Parathyroid adenoma (tissue), 2 donors: Measurements from ENCODE around the gene CCDC192.

Experiments used
- H2AFZ ChIP-seq: fragments of 300-600 bp; sonication (generic); one replicate; pipeline ENCODE4 v1.7.0; 2017; ENCODE audit warnings: antibody characterized with exemption, mild to moderate bottlenecking
- H3K27ac ChIP-seq: fragments of 300-600 bp; sonication (generic); one replicate; pipeline ENCODE4 v1.7.0; 2017
- H3K27me3 ChIP-seq: fragments of 300-600 bp; sonication (generic); one replicate; pipeline ENCODE4 v1.7.0; 2017; ENCODE audit warnings: low read length; ENCODE audit not compliant: control insufficient read depth, insufficient read depth
- H3K36me3 ChIP-seq: fragments of 300-600 bp; sonication (generic); one replicate; pipeline ENCODE4 v1.7.0; 2017; ENCODE audit warnings: low read length; ENCODE audit not compliant: control insufficient read depth, insufficient read depth
- H3K4me1 ChIP-seq: fragments of 300-600 bp; sonication (generic); one replicate; pipeline ENCODE4 v1.7.0; 2017; ENCODE audit warnings: control low read depth
- H3K4me2 ChIP-seq: fragments of 300-600 bp; sonication (generic); one replicate; pipeline ENCODE4 v1.7.0; 2017; ENCODE audit warnings: low read length
- H3K4me3 ChIP-seq: fragments of 300-600 bp; sonication (generic); one replicate; pipeline ENCODE4 v1.7.0; 2017; ENCODE audit warnings: low read depth, low read length
- H3K79me2 ChIP-seq: fragments of 300-600 bp; sonication (generic); one replicate; pipeline ENCODE4 v1.7.0; 2017; ENCODE audit warnings: control low read depth
- H3K9ac ChIP-seq: fragments of 300-600 bp; sonication (generic); one replicate; pipeline ENCODE4 v1.7.0; 2017; ENCODE audit warnings: mild to moderate bottlenecking
- H3K9me3 ChIP-seq: fragments of 300-600 bp; sonication (generic); one replicate; pipeline ENCODE4 v1.7.0; 2017; ENCODE audit warnings: low read length; ENCODE audit not compliant: control insufficient read depth
- TF ChIP-seq, protein P1 (sequence below): fragments of 300-600 bp; sonication (generic); IDR thresholded peaks from one replicate; pipeline ENCODE4 v1.7.0; 2017; ENCODE audit warnings: antibody characterized with exemption, mild to moderate bottlenecking
- donor health status: primary hyperparathyroidism.

CCDC192 gene

DNA sequence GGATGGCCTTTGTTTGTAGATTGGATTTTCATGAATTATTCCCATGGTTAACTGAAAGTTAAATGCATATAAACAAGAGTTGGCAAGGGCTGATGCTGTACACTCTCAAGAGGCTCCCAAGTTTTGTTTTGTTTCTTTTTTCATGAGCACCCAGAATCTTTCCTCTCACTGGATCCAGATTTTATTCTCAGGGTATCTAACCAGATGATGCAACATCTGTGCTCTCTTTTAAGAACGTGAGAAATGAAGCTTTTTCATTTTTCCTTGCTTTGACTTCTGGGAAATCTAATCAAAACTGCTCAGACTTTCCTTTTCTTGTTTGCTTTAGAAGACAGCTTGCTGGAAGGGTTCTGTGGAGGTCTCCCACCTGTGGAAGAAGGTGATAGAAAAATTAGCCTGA lies 237.7 kb downstream of the CCDC192 start:
- no peak overlapping the region for H3K9ac ChIP-seq
- H3K36me3 ChIP-seq = no peaks in the 10 kb centered on the region
- H3K27me3 ChIP-seq = no peaks in the 10 kb centered on the region
- H3K27ac ChIP-seq = peak overlapping the region; percentile 46
- H3K9me3 ChIP-seq = no peaks in the 10 kb centered on the region
- H3K4me3 ChIP-seq = no peak overlapping the region
- TF ChIP-seq, protein P1, sequence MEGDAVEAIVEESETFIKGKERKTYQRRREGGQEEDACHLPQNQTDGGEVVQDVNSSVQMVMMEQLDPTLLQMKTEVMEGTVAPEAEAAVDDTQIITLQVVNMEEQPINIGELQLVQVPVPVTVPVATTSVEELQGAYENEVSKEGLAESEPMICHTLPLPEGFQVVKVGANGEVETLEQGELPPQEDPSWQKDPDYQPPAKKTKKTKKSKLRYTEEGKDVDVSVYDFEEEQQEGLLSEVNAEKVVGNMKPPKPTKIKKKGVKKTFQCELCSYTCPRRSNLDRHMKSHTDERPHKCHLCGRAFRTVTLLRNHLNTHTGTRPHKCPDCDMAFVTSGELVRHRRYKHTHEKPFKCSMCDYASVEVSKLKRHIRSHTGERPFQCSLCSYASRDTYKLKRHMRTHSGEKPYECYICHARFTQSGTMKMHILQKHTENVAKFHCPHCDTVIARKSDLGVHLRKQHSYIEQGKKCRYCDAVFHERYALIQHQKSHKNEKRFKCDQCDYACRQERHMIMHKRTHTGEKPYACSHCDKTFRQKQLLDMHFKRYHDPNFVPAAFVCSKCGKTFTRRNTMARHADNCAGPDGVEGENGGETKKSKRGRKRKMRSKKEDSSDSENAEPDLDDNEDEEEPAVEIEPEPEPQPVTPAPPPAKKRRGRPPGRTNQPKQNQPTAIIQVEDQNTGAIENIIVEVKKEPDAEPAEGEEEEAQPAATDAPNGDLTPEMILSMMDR = no peak
- no peaks in the 10 kb centered on the region for H3K4me1 ChIP-seq
- H2AFZ ChIP-seq = no peak overlapping the region
- H3K4me2 ChIP-seq = no peak overlapping the region
- no peaks in the 10 kb centered on the region for H3K79me2 ChIP-seq

GRCh38 chr5:127941646-127942045 lies 238.5 kb downstream of the CCDC192 start:
- Histone ChIP-seq H3K9me3 (no peaks in the 10 kb centered on the region), H3K27ac (no peak overlapping the region), H3K36me3 (no peaks in the 10 kb centered on the region), H3K4me2 (no peak overlapping the region), H3K27me3 (no peaks in the 10 kb centered on the region), H3K4me1 (no peaks in the 10 kb centered on the region), H3K9ac (no peak overlapping the region), H3K79me2 (no peaks in the 10 kb centered on the region), H3K4me3 (no peak overlapping the region), H2AFZ (no peak overlapping the region)
- TF ChIP-seq, protein P1 = no peak

GRCh38 chr5:127942246-127943060 lies 239.3 kb downstream of the CCDC192 start:
- TF ChIP-seq, protein P1 = no peak
- Histone ChIP-seq H2AFZ (no peak overlapping the region), H3K4me2 (no peak overlapping the region), H3K4me1 (no peaks in the 10 kb centered on the region), H3K79me2 (no peaks in the 10 kb centered on the region), H3K4me3 (no peak overlapping the region), H3K27ac (no peak overlapping the region), H3K27me3 (no peaks in the 10 kb centered on the region), H3K9ac (no peak overlapping the region), H3K9me3 (no peaks in the 10 kb centered on the region), H3K36me3 (no peaks in the 10 kb centered on the region)

DNA sequence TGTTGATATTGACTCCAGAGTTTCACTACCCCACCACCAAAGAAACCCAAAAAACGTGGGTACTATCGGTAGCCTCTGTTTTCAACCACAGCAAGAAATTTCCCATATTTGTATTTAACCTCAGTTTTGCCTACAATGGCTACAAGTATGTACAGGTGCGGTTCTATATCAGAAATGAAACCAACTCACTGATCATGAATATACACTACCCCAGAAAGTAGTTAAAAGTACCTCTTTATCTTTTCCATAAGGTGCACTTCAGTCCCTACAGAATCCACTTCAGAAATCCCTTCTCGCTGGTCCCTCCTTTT lies 239.8 kb downstream of the CCDC192 start:
- no peak overlapping the region for H2AFZ ChIP-seq
- H3K9me3 ChIP-seq = no peaks in the 10 kb centered on the region
- H3K4me3 ChIP-seq = no peak overlapping the region
- H3K9ac ChIP-seq = no peak overlapping the region
- H3K27me3 ChIP-seq = no peaks in the 10 kb centered on the region
- H3K27ac ChIP-seq = no peak overlapping the region
- no peaks in the 10 kb centered on the region for H3K4me1 ChIP-seq
- no peak overlapping the region for H3K4me2 ChIP-seq
- no peaks in the 10 kb centered on the region for H3K79me2 ChIP-seq
- TF ChIP-seq, protein P1 = no peak
- H3K36me3 ChIP-seq = no peaks in the 10 kb centered on the region

GRCh38 chr5:127944125-127944524 lies 240.9 kb downstream of the CCDC192 start:
- H3K36me3 ChIP-seq = no peaks in the 10 kb centered on the region
- no peak overlapping the region for H3K9ac ChIP-seq
- no peak overlapping the region for H3K27ac ChIP-seq
- no peaks in the 10 kb centered on the region for H3K79me2 ChIP-seq
- no peak overlapping the region for H3K4me3 ChIP-seq
- H3K4me1 ChIP-seq = no peaks in the 10 kb centered on the region
- H3K27me3 ChIP-seq = no peaks in the 10 kb centered on the region
- TF ChIP-seq, protein P1 = no peak
- no peak overlapping the region for H2AFZ ChIP-seq
- no peak overlapping the region for H3K4me2 ChIP-seq
- H3K9me3 ChIP-seq = no peaks in the 10 kb centered on the region
